ENCODE results near the gene ACSS1.

- TF ChIP-seq CTCF (IDR thresholded peaks at IDR 0.05; ENCODE audit: low read depth, low read length, poor library complexity, severe bottlenecking) (no peak), EZH2phosphoT487 (IDR thresholded peaks at IDR 0.05; ENCODE audit: borderline replicate concordance, low read length) (no peak)
Measured at GRCh38 chr20:24984961-24985640, 72.8 kb downstream of the ACSS1 start.

Measured in DOHH2 (cell line).